SKM-1 (cell line): ENCODE results near the gene CAMK1D.
A peak's percentile ranks its signal among the peaks of the same experiment; 100 is the strongest.
"Not testable (repeated sequence)": the region's sequence is repeated elsewhere in the genome, so short reads cannot be mapped to it uniquely, and the experiment has no call there.

Experiments used
- DNase-seq: peaks from one replicate; lab custom pipeline; 2025; ENCODE audit not compliant: unreplicated experiment; lab: John Stamatoyannopoulos, UW

The CAMK1D gene

GRCh38 chr10:12710594-12711349 lies 361.4 kb downstream of the CAMK1D start:
- peak; percentile 50 for DNase-seq

- no peak for DNase-seq
Measured at GRCh38 chr10:12711350-12711708, 362.0 kb downstream of the CAMK1D start.

- no peak for DNase-seq
Measured at GRCh38 chr10:12712293-12712983, 363.1 kb downstream of the CAMK1D start.

DNA sequence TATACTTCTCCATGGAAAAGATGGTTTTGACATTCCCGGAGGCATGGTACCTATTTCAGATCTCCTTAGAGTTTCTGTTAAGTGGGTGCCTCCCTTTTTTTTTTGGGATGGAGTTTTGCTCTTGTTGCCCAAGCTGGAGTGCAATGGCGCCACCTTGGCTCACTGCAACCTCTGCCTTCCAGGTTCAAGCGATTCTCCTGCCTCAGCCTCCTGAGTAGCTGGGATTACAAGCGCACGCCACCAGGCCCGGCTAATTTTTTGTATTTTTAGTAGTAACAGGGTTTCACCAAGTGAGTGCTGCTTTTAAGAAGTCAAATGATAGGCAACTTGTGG lies 363.6 kb downstream of the CAMK1D start:
- not testable (repeated sequence) for DNase-seq

DNA sequence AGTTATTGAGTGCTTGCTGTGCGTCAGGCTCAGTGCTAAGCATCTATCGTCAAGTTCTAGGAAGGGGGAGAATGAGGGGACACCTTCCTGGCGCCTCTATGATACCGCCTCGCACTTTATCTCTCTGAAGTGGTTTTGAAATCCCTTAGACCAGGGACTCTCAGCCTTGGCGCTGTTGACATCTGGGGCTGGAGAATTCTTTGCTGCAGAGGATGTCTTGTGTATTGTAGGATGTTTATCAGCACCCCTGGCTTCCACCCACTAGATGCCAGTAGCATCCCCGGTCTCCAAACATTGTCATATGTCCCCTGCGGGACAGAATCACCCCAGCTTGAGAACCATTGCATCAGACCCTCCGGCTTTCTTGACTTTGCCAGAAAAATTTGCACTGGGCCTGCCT lies 366.7 kb downstream of the CAMK1D start:
- no peak for DNase-seq

DNA sequence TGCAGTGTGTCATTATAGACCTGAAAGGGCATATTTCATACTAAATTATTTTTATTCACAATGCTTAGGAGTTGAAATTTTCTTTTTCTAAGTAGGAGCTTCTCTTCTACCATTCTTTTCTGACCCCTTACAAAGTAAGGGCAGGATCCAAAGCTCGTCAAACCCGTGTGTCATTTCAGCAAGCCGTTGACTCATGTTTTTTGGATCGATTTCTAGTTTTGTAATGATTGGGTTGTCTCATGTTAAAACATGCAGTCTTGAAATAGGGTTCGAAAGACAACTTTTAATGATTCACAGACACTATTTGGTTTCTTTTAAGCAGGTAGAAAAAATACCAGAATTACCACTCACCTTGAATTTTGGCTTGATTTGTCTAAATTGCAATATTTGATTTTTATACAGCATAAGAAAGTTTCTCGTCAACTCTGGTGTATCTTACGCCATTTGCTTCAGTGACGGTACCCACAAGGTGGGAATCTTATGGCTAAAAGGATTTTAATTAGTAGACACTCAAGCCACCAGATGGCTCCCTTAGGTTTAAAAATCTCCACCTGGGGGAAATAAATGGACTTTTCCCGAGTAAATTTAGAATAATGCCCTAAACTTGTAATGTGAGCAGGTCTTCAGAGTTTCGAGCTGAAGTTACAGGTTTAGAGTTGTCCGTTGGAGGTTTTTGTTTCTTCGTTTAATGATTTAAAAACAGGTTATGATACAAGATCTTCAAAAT lies 368.8 kb downstream of the CAMK1D start:
- no peak for DNase-seq

GRCh38 chr10:12719365-12719764 lies 370.0 kb downstream of the CAMK1D start:
- DNase-seq = no peak

GRCh38 chr10:12720217-12720981 lies 371.1 kb downstream of the CAMK1D start:
- no peak for DNase-seq

DNA sequence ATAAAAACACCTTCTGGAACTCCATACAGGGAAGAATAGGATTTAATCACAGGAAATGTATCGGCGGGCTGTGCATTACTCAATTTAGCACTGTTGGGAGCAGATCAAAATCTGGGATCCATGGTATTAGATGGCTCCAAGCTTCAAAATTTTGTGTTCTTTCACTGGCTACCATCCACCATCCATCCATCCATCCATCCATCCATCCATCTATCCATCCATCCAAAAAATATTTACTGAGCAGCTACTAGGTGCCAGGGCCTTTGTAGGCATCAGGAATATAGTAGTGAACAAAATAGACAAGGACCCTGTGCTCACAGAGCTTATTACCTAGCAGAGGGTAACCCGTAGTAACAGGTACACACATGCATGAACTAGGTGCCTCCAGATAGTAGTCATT lies 372.0 kb downstream of the CAMK1D start:
- DNase-seq = no peak

DNA sequence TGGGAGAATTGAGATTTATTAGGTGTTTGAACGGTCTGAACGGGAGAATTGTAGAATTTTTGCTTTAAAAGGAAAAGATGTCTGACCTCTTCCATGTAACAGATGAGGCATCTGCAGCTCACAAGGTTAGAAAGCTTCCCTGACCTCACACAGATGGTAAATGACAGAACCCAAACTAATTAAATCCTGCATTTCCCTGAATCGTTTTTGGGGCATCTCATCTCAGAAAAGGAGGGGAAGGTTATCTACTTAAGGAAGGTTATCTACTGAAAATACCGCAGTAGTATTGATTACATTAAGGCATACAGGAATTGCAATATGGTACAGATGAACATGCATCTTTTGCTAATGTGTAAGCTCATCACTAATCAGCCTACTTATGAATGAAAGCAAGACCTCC lies 373.9 kb downstream of the CAMK1D start:
- no peak for DNase-seq

- DNase-seq = no peak
Measured at GRCh38 chr10:12724807-12725579, 375.6 kb downstream of the CAMK1D start.

DNA sequence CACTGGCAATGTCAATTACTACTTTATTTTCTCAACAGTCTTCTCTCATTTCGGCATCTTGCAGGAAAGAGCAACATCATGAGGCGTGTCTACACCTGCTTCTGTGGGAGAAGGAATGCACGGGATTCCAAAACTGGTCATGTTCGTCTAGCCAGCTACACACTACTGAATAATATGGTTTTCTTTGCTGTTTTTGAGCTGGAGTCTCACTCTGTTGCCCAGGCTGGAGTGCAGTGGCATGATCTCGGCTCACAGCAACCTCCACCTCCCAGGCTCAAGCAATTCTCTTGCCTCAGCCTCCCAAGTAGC lies 376.2 kb downstream of the CAMK1D start:
- DNase-seq = not testable (repeated sequence)

DNA sequence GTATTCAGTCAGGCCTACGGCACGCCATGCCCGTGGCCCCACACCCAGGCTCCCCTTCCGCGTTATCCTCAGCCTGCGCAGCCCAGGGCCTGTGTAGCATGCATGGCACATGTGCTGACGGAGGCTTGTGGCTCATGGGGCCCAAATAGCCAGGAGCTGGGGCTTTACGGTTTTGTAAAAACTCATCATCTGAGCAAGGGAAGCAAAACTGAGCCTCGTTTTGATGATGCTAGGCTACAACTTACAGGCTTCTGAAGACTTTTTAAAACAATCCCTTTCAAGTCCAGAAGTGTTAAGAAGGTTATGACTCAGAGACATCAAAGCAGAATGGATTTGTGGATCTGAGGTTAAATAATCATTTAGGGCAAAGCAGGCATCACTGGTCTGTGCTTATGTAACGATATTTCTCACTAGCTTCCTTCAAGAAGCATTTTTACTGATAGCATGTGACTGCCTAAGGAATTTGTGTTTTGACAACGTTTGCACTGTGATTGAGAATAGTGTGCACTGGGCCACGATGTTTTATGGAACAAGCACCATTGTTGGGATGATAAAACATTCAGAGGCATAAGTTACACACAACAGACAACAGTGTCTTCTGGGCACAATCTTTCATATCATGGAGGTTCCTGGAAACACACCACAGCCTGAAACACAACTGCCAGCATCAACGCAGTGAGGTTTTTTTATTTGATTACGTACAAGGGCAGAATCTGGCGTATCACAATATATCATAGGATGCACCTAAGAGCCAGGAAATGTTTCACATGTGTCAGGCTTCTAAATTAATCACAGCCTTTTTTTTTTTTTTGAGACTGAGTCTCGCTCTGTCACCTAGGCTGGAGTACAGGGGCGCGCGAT lies 377.9 kb downstream of the CAMK1D start:
- DNase-seq = no peak

DNA sequence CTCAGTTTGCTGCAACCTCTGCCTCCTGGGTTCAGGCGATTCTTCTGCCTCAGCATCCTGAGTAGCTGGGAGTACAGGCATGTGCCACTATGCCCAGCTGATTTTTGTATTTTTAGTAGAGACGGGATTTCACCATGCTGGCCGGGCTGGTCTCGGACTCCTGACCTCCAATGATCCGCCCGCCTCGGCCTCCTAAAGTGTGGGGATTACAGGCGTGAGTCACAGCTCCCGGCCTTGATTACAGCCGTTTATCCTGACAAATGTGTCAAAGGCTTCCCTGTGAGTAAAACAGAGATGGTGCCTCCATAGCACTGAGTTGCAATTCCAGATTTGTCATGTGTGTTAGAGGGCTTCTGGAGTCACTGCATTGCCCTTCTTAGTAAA lies 378.5 kb downstream of the CAMK1D start:
- DNase-seq = no peak

DNA sequence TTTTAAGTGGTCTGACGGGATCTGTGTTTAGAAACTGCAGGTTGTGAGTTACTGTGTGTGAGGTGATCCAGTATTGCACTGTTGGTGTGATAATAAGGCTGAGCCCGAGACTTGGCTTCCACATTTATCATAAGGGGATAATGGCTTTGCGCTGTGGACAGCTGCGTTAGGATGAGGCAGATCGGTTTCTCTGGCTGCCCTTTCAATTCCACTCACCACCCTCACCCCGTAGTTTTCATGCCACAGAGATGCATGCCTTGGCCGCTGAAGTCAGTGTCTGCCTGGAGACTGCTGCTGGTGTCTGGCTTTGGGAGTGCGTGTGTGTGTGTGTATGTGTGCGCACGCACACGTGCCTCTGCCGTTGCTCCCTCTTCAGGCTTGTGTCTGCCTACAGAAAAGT lies 379.1 kb downstream of the CAMK1D start:
- no peak for DNase-seq

DNA sequence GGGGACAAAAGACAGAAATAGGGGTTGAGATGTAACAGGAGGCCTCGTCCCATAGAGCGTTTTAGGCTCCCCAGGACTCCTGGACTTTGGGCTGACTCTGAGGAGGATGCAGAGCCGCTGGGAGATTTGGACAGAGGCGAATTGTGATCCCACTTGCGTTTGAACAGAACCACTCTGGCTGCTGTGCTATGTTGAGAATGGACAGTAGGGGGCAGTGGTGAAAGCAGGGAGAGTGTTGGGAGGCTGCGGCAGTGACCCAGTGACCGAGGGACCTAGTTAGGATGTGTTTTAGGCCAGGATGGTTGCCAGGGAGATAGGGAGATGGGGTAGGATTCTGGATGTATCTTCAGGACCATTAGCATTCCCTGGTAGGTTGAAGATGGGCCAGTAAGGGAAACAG lies 380.5 kb downstream of the CAMK1D start:
- DNase-seq = no peak

GRCh38 chr10:12730809-12731519 lies 381.6 kb downstream of the CAMK1D start:
- DNase-seq = no peak

- DNase-seq = no peak
Measured at GRCh38 chr10:12733271-12733670, 383.9 kb downstream of the CAMK1D start.

DNA sequence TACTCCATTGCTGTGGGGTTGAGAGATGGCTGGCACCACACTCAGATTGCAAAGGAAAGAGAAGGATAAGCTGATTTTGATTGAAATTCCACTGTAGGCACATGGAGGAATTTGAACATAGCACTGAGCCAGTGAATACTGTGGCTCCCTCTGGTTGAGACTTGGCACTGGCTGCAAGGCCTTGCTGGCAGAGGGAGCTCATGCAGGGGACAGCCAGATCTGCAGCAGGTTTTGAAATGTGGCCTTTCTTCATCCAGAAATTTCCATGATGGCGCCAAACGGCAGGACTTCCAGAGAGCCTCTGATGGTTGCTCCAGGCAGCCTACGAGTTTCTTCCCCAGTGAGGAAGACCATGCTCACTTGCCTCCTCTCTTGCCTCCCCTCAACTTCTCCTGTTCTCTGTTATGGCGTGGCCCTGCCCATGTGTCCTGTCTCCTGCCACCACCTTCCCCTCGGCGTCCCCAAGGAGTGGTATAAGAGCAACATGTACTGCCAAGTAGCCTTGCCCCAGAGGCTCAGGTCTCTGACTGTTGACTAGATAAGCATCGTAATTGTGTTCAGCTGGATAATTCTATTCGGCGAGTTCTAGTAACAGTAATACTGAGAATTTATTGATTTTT lies 386.6 kb downstream of the CAMK1D start:
- no peak for DNase-seq
